Suppressor macrophage treated with lipopolysaccharide for 1 hour (primary cell): ENCODE data around the gene SETD1B.
"Not testable (repeated sequence)": the region's sequence is repeated elsewhere in the genome, so short reads cannot be mapped to it uniquely, and the experiment has no call there.

Experiments used
- DNase-seq, 3 donors: peaks; one replicate each; pipeline ENCODE4 v3.0.0-alpha.2; 2020 to 2022

SETD1B gene

DNA sequence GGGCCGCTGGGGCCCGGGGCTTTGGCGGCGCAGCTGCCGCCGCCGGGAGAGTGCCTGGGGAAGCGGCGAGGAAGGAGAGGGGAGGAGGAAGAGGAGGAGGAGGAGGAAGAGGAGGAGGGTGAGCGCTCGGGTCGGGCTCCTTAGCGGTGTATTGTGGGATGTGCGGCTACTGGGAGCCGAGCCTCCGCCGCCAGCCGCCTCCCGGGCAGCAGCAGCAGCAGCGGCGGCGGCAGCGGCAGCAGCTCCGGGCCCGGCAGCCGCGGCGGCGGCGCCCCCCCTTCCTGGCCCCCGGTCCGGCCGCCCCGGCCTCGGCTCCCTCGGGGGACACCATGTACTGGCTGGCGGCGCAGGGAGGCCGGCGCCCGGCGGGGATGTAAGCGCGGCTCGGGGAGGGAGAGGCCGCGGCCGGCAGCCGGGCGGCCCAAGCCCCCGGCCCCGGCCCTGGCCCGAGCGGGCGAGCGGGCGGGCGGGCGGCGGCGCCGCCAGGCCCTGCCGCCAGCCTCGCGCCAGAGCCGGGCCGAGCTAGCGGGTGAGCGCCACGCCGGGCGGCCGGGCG is at the start of gene SETD1B:
Gene SETD1B (plus strand): TSS at position 149 of the 556 bp plus-strand sequence. CDS start 729 bp downstream, outside the sequence.
- peak; percentile 53 to 78 (median 57) for DNase-seq

DNA sequence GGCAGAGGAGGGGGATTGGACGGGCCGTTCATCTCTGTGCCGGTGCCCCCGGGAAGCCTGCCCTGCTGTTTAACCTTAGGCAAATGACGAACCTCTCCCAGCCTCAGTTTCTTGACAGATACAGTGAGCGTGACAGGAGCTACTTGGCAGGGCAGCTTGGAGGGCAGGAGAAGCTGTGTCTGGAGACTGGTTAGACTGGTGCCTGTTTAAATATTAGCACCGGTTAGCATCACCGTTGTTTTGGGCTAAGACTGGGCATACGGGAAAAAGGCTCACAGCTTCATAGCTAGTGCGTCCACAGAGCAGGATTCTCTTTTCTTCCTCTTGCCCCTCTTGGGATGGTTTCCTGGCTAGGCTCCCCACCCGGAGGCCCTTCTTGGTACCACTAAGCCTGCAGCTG is 49.0 kb upstream of the SETD1B start:
- DNase-seq, result no peak

DNA sequence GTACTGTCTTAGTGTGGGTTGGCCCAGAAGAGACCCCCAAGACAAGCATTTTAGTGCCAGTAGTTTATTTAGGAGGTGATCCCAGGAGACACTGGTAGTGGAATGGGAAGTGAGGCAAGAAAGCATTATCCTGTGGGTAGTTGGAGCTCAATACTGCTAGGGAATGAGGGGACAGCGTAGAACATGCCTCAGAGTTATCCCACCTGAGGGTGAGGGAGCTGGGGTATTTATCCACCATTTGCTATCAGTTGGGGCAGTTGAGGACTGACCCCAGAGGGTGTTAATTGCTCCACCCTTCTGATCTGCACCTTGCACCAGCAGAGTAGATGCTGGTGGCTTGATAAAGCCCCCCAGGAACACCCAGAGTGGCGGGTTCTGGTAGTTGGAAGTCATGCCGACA is 48.2 kb upstream of the SETD1B start:
- no peak for DNase-seq

DNA sequence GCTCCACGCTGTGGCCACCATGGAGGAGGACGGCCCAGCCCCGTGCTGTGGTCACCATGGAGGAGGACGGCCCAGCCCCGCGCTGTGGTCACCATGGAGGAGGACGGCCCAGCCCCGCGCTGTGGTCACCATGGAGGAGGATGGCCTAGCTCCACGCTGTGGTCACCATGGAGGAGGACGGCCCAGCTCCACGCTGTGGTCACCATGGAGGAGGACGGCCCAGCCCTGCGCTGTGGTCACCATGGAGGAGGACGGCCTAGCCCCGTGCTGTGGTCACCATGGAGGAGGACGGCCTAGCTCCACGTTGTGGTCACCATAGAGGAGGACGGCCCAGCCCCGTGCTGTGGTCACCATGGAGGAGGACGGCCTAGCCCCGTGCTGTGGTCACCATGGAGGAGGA is 45.3 kb upstream of the SETD1B start:
- not testable (repeated sequence) for DNase-seq

DNA sequence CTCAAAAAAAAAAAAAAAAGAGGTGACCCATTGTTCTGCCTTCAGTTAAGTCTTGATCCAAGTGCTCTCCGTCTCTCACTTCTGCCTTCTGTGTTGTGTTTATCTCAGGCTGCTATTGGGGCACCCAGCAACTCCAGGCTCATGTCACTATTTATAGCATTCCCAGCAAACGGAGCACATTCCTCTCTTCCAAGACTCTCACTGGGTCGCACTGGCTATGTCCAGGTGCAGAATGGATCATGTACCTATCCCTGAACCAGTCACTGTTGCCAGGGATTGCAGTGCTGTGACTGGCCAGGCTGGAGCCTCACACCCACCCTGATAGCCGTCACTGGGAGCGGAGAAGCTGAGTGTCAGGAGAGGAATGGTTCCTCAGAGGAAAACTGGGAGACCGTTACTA is 41.5 kb upstream of the SETD1B start:
- DNase-seq, result no peak

DNA sequence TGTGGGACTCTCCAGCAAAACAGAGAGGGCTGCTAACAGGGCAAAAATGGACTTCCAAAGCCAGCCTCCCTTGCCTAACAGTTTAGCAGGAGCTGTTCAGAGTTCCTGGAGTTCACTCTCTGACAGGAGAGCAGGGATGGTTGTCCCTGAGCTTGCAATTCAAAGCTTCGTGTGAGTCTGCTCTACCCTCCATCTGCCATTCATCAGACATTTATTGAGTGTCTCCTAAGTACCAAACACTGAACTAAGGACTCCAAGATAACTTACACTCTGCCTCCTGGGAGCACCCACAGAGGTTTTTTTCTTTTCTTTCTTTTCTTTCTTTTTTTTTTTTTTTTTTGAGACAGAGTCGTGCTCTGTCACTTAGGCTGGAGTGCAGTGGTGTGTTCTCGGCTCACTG is 39.0 kb upstream of the SETD1B start:
- DNase-seq, result no peak

DNA sequence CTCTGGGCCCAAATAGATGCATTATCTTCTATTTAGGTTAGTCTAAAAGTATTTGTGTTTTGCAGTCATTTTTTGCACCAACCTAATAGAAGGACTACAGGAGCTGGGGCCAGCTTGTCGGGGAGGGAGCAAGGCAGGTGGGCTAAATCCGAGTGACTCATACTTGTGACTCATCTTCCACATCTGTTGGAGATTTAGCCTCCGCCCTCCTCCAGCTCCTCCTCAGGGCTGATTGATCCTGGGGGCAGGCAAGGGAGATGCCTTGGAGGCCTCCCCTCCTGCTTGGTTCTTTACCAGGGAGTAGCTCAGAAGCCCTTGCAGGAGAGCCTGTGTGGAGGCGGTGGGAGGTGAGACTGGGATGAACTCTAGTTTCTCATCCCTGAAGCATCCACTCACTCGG is 38.2 kb upstream of the SETD1B start:
- no peak for DNase-seq

DNA sequence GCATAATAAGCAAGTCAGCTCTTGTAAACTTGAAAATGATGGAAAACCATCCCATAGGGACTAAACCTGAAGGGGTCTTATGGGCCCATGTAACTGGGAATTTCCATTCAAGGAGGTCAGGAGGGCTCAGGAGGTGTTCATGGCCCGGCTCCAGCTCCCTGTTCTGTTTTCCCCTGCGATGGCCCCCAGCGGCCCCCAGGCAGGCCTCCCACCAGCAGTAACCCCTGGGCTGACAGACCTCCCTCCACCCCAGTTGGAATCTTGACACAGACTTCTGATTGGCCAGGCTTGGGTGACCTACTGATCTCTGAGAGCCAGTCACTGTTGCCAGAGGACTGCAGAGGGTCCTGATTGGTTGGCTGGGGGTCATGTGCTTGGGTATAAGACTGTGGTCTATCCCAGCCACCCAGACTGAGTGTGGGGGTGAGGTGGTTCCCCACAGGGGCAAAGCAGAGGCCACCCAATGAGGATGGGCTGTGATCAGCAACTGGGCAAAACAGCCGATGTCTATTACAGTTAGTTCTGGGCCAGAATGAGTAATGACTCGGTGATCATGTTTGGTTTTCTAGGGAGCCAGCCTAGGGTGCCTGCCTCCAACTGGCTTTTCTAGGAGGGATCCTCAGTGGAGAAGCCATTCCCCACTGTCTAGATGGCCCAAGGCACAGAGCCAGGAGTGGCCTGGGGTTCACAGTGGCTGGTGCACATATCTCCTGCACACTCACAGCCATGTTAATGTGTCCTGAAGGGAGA is 37.3 kb upstream of the SETD1B start:
- DNase-seq, result no peak

DNA sequence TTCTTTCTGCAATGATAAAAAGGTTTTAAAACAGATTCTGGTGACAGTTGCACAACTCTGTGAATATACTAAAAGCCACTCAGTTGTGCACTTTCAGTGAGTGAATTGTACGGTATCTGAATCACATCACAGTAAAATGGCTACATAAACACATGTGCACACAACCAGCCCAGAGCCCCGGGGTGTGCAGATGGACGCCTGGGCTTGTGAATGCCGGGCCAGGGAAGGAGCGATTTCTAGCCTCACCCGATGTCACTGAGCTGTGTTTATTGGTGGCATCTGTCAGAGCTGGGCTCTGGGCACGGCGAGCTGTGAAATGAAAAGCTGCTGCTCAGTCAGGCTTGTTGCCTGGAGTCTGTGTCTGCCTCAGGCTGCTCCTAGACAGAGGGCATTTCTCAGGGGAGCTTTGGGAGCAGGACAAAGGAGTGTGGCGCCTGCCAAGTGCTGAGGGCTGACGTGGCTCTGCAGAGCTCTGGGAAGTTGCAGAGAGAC is 36.2 kb upstream of the SETD1B start:
- no peak for DNase-seq

DNA sequence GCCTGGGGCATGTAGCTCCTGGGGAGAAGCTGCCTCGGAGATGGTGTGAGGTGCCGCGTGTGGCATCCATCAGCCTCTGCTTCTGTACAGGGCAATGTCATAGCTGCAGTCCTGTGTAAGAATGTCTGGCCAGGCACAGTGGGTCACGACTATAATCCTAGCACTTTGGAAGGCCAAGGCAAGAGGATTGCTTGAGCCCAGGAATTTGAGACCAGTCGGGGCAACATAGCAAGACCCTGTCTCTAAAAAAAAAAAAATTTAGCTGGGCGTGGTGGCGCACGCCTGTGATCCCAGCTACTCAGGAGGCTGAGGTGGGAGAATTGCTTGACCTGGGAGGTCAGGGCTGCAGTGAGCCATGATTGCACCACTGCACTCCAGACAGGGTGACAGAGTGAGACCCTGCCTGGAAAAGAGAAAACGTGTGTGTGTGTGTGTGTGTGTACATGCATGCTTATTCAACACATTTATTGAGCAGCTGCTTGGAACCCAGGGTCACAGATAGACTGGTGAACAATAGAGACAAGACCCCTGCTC is 34.4 kb upstream of the SETD1B start:
- DNase-seq, result no peak

DNA sequence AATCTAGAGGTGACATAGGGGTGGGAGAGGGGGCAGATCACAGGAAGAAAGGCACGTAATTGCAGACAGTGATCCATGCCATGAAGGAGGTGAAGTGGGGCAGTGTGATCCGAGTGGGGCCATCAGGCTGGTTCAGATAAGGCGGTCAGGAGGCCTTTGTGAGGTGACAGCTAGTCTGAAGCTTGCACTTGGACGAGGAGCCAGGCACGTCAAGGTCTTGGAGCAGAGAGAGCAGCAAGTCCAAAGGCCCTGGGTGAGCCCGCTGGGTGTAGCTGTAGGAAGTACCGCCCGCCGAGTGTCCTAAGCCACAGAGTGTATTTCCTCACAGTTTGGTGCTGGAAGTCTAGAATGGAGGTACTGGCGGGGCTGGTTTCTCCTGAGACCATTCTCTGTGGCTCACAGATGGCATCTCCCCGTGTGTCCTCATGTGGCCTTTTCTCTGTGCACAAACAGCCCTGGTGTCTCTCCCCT is 33.9 kb upstream of the SETD1B start:
- DNase-seq, result no peak

DNA sequence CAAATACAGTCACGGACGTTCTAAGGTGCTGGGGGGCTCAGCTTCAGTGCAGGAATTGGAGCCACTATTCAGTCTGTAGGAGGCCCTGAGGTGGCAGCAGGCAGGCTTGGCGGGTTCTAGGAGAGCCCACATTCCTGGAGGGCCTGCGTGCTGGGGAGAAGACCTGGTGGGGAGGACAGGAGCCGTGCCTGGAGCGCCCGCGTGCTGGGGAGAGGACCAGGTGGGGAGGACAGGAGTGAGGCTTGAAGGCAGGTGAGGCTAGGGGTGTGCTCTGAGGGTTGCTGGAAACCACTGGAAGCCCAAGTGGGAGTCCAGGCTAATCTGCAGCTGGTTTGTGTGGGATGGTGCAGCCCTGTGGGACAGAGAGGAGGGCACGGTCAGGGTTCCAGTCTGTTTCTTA is 33.4 kb upstream of the SETD1B start:
- DNase-seq, result no peak

DNA sequence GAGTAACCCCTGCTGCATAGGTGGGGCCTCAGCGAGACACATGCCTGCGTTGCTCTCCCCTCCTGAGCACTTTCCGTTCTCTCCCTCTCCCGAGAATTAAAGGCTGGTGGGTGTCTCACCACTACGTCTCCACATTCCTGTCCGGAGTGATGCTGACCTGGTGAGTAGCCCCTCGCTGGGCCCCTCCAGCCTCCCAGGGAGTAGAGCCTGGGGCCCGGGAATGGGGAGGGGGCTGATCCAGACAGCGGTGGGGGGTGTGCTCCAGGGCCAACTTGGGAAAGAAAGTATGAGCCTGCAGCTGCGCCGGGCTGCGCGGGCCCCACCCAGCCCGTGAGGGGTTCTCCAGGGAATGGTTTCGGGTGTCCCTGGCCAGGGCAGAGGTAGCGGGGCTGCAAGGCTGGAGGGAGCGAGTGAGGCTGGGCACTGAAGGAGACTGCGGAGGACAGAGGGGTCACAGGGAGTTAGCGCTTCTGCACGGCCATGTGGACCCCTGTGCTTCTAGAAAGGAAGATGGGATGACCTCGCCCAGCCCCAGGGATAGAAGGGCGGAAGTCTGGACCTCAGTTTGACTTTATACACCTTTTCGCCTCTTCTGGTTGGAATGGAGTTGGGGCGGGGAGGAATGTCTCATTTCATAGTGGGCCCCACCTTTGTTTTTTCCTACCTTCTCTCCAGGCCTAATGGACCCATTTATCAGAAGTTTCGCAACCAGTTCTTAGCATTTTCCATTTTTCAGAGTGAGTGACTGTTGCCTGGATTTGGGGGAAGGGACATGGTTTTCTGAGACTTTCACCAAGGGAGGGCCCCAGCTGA is 32.8 kb upstream of the SETD1B start:
- DNase-seq, result peak in 1 of 3 donors; percentile 15

DNA sequence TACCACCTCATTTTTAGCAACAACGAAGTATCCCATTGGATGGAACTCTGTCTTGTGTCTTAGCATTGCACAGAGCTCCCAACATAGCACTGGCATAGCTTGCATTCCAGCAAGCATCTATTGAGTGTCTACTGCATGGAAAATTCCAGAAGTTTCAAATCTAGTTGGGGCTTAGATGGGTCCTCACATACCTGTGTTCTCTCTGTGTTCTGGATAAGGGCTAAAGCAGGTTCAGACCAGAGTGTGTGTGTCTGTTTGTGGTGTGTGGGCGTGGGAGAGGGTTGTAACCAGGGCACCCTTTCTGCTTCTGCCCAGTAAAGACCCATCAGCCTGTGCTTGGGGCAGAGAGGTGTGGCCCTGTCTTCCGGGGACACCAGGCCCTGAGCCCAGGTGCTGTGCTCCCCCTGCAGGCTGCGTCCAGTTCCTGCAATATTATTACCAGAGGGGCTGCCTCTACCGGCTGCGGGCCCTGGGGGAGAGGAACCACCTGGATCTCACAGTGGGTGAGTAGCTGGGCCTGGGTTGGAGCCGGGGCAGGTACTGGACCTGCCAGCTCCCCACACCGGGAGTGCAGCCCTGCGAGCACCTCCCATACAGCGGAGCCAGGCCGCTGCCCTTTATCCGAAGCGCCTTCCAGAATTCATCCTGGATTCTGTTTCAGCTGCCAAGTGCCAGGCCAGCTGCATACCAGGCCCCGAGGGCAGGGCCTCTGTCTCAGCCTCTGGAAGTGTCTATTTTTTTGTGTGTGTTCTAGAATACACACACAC is 30.6 kb upstream of the SETD1B start:
- peak; percentile 74 to 84 (median 77) for DNase-seq

DNA sequence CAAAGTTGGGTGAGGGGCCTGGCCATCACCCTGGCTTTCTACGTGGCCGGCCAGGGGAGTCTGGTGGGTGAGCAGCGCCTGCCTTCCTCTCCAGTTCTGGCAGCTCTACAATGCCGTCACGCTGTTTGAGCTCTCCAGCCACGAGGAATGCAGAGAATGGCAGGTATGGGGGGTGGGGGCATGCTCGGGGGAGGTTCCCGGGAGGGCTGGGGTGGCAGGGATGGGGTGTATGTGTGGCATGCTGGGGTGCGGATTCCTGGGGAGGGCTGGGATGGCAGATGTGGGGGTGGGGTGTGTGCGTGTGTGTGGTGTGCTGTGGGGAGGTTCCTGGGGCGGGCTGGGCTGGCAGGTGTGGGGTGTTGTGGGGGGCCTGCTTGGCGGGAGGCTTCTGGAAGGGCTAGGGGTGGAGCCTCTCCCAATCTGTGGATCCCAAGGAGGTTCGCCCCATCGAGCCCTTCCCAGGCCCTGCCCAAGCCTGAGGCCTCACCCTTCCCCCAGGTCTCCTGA is 28.8 kb upstream of the SETD1B start:
- no peak for DNase-seq

DNA sequence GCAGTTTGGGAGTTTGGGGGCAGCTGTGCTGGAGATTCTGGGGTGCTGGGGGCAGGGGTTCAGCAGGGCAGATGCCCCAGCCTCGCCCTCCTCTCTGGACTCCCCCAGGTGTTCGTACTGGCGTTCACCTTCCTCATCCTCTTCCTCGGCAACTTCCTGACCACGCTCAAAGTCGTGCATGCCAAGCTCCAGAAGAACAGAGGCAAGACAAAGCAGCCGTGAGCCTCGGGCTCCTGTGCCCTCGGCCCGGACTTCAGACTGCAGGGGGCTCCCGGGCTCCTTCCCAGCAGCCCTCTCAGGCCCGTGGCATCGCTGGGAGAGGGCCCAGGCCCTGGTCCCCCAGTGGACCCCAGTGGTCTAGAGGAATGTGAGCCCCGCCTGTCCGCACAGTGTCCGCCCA is 28.3 kb upstream of the SETD1B start:
- peak in 1 of 3 donors; percentile 15 for DNase-seq

DNA sequence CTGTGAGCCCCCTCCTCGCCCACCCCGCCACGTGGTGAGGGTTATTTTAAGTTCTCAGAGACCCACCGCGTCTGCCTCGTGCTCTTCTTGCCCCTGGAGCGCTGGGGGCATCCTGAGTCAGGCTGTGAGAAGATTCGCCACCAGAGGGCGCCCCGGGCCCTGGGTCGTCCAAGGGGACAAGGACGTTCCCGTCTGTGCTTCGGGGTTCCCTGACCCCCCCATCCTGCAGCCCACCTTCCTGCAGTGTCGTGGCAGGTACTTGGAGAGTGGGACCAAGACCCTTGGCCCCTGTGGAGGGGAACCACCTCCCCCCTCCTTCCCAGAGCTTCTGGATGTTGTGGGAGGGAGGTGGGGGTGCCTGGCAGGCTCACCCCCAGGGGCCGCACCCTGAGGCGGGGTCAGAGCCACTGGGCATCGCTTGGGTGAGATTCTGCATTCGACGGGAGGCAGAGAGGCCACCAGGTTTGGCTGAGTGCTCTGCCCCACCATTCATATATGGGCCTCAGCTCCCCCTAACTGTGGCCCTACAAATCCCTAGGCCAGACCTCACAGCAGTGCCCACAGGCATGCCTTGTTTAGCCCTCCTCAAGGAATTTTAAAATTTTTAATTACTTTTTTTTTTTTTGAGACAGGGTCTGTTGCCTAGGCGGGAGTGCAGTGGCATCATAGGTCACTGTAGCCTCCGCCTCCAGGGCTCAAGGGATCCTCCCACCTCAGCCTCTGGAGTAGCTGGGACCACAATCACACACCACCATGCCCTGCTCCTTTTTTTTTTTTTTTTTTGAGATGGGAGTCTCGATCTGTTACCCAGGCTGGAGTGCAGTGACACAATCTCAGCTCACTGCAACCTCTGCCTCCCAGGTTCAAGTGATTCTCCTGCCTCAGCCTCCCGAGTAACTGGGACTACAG is 27.4 kb upstream of the SETD1B start:
- peak; percentile 87 to 95 (median 92) for DNase-seq

DNA sequence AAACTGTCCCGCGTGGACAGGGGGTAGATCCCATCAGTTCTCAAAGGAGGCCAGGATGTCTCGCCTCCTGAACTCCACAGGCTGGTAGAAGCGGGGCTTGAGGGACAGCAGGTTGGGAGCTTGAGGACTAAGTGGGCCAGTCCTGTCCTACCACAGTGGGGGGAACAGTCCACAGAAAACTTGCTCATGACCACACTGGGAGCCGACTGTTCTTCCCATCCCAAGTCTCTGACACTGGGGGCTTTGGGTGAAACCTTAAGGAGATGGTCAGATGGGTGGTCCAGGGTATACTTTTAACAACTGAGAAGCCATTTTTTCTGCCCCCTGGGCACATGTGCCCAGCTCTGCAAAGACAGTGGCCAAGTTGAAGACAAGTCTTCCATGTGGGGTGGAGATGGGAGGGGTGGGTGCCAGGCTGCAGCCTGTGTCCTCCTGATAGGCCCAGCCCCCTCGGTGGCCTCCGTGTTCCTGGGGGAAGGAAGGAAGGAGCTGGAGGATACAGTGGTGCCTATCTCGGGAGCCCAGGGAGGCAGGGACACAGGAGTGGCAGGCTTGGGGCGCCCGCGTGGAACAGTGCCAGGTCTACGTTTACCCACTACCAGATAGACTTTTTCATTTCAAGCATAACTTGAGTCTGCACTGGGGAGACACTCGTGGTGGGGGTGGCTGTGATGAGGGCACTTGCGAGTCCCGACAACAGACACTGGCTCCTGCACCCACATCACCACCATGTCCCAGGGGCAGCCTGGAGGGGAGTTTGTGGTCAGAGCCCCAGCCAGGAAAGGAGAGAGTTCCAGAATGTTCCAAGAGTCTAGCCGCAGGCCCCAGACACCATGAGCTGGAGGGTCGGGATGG is 25.0 kb upstream of the SETD1B start:
- peak in 1 of 3 donors; percentile 17 for DNase-seq

DNA sequence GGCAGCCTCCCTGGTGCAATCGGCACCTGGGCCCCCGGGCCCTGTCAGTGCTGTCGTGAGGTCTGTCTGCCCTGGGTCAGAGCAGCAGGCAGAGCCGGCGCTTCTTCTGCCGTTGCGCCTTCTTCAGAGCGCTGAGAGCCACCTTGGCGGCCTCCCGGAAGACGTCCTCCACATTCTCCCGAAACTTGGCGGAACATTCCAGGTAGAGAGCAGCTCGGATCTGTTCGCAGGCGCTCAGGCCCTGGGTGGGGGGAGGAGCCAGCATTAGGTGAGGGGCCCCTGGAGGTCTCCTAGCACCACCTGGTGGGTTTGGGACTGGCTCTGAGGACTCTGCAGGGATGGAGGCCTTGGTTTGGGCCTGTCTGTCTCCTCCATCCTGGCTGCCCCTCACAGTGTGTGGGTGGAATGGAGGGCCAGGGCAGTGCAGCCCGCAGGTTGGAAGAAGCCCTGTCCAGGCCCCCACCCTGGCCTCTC is 24.4 kb upstream of the SETD1B start:
- DNase-seq, result peak in 1 of 3 donors; percentile 16

DNA sequence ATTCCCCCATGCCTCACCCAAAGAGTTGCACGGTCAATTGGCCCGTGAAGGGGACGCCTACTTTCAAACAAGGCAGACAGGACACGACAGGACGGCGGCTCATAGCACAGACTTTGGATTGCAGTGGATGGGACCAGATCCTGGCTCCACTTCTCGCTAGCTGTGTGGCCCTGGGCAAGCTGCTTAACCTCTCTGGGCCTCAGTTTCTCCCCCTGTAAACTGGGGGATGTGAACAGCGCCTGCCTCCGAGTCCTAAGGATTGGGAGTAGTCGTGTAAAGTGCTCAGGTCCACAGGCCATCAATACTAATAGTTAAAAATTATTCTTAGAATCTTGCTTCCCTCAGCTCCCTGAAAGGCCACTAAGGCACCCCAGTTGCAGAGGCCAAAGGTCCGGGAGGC is 23.4 kb upstream of the SETD1B start:
- DNase-seq, result peak in 1 of 3 donors; percentile 14
